ENCODE measurements around the gene EBLN2.

DNA sequence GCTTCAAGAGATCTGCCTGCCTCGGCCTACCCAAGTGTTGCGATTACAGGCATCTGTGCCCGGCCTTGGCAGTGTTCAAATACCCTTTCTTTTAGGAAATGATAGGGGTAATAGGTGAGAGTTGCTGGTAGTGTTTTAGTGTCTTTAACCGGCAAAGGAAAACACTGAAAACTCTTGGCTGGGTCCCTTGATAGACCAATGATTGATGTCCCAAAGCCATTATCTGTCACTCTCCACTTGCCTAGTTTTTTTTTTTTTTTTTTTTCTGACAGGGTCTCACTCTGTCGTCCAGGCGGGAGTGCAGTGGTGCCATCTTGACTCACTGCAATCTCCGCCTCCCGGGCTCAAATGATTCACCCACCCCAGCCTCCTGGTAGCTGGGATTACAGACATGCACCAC, 19.7 kb downstream of the EBLN2 start:
- no peak for TF ChIP-seq POLR2AphosphoS5 (IDR thresholded peaks at IDR 0.05; ENCODE audit: borderline replicate concordance, low read depth, low read length)
- no peak for TF ChIP-seq EZH2 (IDR thresholded peaks at IDR 0.05)
